ENCODE results near the gene DDX27. TPM values are rescaled to one million over a fixed set of nuclear protein-coding genes. Genes with fewer than 3 reads are reported as not detected.

Gene DDX27
- total RNA-seq, 1 experiment from 2014 or later: 80.8 TPM

- no peak for TF ChIP-seq EZH2phosphoT487 (IDR thresholded peaks at IDR 0.05; ENCODE audit: borderline replicate concordance, low read length)
- no peak for TF ChIP-seq CTCF (conservative IDR thresholded peaks at IDR 0.05; ENCODE audit: low read depth, low read length)
- TF ChIP-seq EZH2 (IDR thresholded peaks at IDR 0.05; ENCODE audit: low read length, unreplicated experiment): no peak
- H3K27ac ChIP-seq (ENCODE audit: low read length): no peak overlapping the region
- BruUV-seq (replicated peaks): no TSS peak
- H3K9me3 ChIP-seq (ENCODE audit: low read length): no peaks in the 10 kb centered on the region
- H3K27me3 ChIP-seq (ENCODE audit: low read length): no peaks in the 10 kb centered on the region
- CTCF ChIA-PET: interaction anchor here (0.6 kb wide), 1 partner anchor 447 kb away, joined by 6 read pairs; no protein-coding TSS in a partner anchor
- H3F3A ChIP-seq (ENCODE audit: low read length, unreplicated experiment): no peaks in the 10 kb centered on the region
- intact Hi-C loops (cut with micrococcal nuclease): no loop called here
- DNase-seq: no peak
- H3K4me2 ChIP-seq (ENCODE audit: low read length): no peak overlapping the region
- H3K4me1 ChIP-seq (ENCODE audit: insufficient read depth, low read length): no peaks in the 10 kb centered on the region
- no peaks in the 10 kb centered on the region for H3K9me2 ChIP-seq (replicated peaks; ENCODE audit: low read length)
- POLR2A ChIA-PET (ENCODE audit: unreplicated experiment): interaction anchor here (0.6 kb wide), 1 partner anchor 74 kb away, joined by 5 read pairs; no protein-coding TSS in a partner anchor
- no peak for ATAC-seq
- no peak overlapping the region for H3K4me3 ChIP-seq (ENCODE audit: low read length)
- H3K9ac ChIP-seq (ENCODE audit: low read length): no peak overlapping the region
- no peak overlapping the region for H2AFZ ChIP-seq (ENCODE audit: low read length)
- H3K79me2 ChIP-seq (ENCODE audit: low read length): no peaks in the 10 kb centered on the region
- 0 out of 2 replicates have a peak, but pooled peaks cover 6% of the 10 kb centered on the region for H4K20me1 ChIP-seq (ENCODE audit: low read length)
- peaks cover 72% of the 10 kb centered on the region for H3K36me3 ChIP-seq (ENCODE audit: low read depth, low read length)
These were observed 28.0 kb downstream of the DDX27 start for GRCh38 chr20:49247169-49247723.

- H4K20me1 ChIP-seq (ENCODE audit: low read length): 0 out of 2 replicates have a peak, but pooled peaks cover 6% of the 10 kb centered on the region
- H3K79me2 ChIP-seq (ENCODE audit: low read length): no peaks in the 10 kb centered on the region
- peaks cover 75% of the 10 kb centered on the region for H3K36me3 ChIP-seq (ENCODE audit: low read depth, low read length)
- intact Hi-C loops (cut with micrococcal nuclease): no loop called here
- no peaks in the 10 kb centered on the region for H3K27me3 ChIP-seq (ENCODE audit: low read length)
- ChIA-PET CTCF (interaction anchor here (0.5 kb wide), 1 partner anchor 53 kb away, joined by 5 read pairs; no protein-coding TSS in a partner anchor), POLR2A (ENCODE audit: unreplicated experiment) (no interaction called here)
- TF ChIP-seq EZH2 (IDR thresholded peaks at IDR 0.05; ENCODE audit: low read length, unreplicated experiment) (no peak), CTCF (conservative IDR thresholded peaks at IDR 0.05; ENCODE audit: low read depth, low read length) (no peak), EZH2phosphoT487 (IDR thresholded peaks at IDR 0.05; ENCODE audit: borderline replicate concordance, low read length) (no peak)
- no peak overlapping the region for H3K4me3 ChIP-seq (ENCODE audit: low read length)
- H3K9me2 ChIP-seq (replicated peaks; ENCODE audit: low read length): no peaks in the 10 kb centered on the region
- no peaks in the 10 kb centered on the region for H3K4me1 ChIP-seq (ENCODE audit: insufficient read depth, low read length)
- H3K9ac ChIP-seq (ENCODE audit: low read length): no peak overlapping the region
- H3F3A ChIP-seq (ENCODE audit: low read length, unreplicated experiment): no peaks in the 10 kb centered on the region
- H2AFZ ChIP-seq (ENCODE audit: low read length): no peak overlapping the region
- no peak overlapping the region for H3K27ac ChIP-seq (ENCODE audit: low read length)
- H3K9me3 ChIP-seq (ENCODE audit: low read length): no peaks in the 10 kb centered on the region
- DNase-seq (no peak), ATAC-seq (no peak)
- no TSS peak for BruUV-seq (replicated peaks)
- H3K4me2 ChIP-seq (ENCODE audit: low read length): no peak overlapping the region
These were observed 28.6 kb downstream of the DDX27 start for GRCh38 chr20:49247792-49248191.

- BruUV-seq (replicated peaks): no TSS peak
- intact Hi-C loops (cut with micrococcal nuclease): no loop called here
- H3K36me3 ChIP-seq (ENCODE audit: low read depth, low read length): peaks cover 75% of the 10 kb centered on the region
These were observed 29.1 kb downstream of the DDX27 start for GRCh38 chr20:49248301-49248700.

More at GRCh38 chr20:49248301-49248700, 29.1 kb downstream of the DDX27 start:
- ChIA-PET POLR2A (ENCODE audit: unreplicated experiment) (no interaction called here), CTCF (interaction anchor here (0.5 kb wide), 1 partner anchor 53 kb away, joined by 5 read pairs; no protein-coding TSS in a partner anchor)
- TF ChIP-seq CTCF (conservative IDR thresholded peaks at IDR 0.05; ENCODE audit: low read depth, low read length) (no peak), EZH2phosphoT487 (IDR thresholded peaks at IDR 0.05; ENCODE audit: borderline replicate concordance, low read length) (no peak), EZH2 (IDR thresholded peaks at IDR 0.05; ENCODE audit: low read length, unreplicated experiment) (no peak)
- H4K20me1 ChIP-seq (ENCODE audit: low read length): 0 out of 2 replicates have a peak, but pooled peaks cover 6% of the 10 kb centered on the region
- no peak overlapping the region for H3K4me2 ChIP-seq (ENCODE audit: low read length)
- H3K4me1 ChIP-seq (ENCODE audit: insufficient read depth, low read length): no peaks in the 10 kb centered on the region
- no peaks in the 10 kb centered on the region for H3K79me2 ChIP-seq (ENCODE audit: low read length)
- DNase-seq (no peak), ATAC-seq (no peak)
- no peak overlapping the region for H3K27ac ChIP-seq (ENCODE audit: low read length)
- no peaks in the 10 kb centered on the region for H3K9me2 ChIP-seq (replicated peaks; ENCODE audit: low read length)
- no peak overlapping the region for H2AFZ ChIP-seq (ENCODE audit: low read length)
- no peaks in the 10 kb centered on the region for H3K9me3 ChIP-seq (ENCODE audit: low read length)
- no peaks in the 10 kb centered on the region for H3F3A ChIP-seq (ENCODE audit: low read length, unreplicated experiment)
- H3K4me3 ChIP-seq (ENCODE audit: low read length): no peak overlapping the region
- no peak overlapping the region for H3K9ac ChIP-seq (ENCODE audit: low read length)
- H3K27me3 ChIP-seq (ENCODE audit: low read length): no peaks in the 10 kb centered on the region
